CD4-positive, alpha-beta T cell treated with Interleukin-2 at 100 ng/mL for 4 hours (primary cell): ENCODE data around the gene LTBP3.

Experiments
- DNase-seq: peaks from one replicate; pipeline ENCODE4 v3.0.0-alpha.2; 2020; ENCODE audit warnings: low spot score

Gene LTBP3

GRCh38 chr11:65506772-65507505, 51.2 kb downstream of the LTBP3 start:
- DNase-seq, result peak; percentile 34

DNA sequence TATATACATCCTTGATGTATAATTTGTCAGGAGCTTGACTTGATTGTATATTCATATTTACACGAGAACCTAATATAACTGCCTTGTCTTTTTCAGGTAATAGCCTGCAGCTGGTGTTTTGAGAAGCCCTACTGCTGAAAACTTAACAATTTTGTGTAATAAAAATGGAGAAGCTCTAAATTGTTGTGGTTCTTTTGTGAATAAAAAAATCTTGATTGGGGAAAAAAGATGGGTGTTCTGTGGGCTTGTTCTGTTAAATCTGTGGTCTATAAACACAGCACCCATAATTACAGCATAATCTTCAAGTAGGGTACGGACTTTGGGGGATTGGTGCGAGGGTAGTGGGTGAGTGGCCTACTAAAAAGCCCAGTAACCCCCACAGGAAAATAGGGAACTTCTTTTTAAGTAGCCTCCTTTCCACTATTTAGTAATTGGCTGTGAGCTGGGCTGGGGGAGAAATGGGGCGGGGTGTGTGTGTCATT, 51.8 kb downstream of the LTBP3 start:
- DNase-seq, result no peak

DNA sequence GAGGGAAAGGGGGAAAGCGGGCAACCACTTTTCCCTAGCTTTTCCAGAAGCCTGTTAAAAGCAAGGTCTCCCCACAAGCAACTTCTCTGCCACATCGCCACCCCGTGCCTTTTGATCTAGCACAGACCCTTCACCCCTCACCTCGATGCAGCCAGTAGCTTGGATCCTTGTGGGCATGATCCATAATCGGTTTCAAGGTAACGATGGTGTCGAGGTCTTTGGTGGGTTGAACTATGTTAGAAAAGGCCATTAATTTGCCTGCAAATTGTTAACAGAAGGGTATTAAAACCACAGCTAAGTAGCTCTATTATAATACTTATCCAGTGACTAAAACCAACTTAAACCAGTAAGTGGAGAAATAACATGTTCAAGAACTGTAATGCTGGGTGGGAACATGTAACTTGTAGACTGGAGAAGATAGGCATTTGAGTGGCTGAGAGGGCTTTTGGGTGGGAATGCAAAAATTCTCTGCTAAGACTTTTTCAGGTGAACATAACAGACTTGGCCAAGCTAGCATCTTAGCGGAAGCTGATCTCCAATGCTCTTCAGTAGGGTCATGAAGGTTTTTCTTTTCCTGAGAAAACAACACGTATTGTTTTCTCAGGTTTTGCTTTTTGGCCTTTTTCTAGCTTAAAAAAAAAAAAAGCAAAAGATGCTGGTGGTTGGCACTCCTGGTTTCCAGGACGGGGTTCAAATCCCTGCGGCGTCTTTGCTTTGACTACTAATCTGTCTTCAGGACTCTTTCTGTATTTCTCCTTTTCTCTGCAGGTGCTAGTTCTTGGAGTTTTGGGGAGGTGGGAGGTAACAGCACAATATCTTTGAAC, 52.5 kb downstream of the LTBP3 start:
- peak; percentile 11 for DNase-seq

- DNase-seq, result no peak
Observed at GRCh38 chr11:65504674-65505465, 53.3 kb downstream of the LTBP3 start.

- peak; percentile 18 for DNase-seq
Observed at GRCh38 chr11:65503949-65504673, 54.0 kb downstream of the LTBP3 start.

DNA sequence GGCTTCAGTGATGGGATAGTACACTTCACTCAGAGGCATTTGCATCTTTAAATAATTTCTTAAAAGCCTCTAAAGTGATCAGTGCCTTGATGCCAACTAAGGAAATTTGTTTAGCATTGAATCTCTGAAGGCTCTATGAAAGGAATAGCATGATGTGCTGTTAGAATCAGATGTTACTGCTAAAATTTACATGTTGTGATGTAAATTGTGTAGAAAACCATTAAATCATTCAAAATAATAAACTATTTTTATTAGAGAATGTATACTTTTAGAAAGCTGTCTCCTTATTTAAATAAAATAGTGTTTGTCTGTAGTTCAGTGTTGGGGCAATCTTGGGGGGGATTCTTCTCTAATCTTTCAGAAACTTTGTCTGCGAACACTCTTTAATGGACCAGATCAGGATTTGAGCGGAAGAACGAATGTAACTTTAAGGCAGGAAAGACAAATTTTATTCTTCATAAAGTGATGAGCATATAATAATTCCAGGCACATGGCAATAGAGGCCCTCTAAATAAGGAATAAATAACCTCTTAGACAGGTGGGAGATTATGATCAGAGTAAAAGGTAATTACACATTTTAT, 54.7 kb downstream of the LTBP3 start:
- DNase-seq, result no peak

DNA sequence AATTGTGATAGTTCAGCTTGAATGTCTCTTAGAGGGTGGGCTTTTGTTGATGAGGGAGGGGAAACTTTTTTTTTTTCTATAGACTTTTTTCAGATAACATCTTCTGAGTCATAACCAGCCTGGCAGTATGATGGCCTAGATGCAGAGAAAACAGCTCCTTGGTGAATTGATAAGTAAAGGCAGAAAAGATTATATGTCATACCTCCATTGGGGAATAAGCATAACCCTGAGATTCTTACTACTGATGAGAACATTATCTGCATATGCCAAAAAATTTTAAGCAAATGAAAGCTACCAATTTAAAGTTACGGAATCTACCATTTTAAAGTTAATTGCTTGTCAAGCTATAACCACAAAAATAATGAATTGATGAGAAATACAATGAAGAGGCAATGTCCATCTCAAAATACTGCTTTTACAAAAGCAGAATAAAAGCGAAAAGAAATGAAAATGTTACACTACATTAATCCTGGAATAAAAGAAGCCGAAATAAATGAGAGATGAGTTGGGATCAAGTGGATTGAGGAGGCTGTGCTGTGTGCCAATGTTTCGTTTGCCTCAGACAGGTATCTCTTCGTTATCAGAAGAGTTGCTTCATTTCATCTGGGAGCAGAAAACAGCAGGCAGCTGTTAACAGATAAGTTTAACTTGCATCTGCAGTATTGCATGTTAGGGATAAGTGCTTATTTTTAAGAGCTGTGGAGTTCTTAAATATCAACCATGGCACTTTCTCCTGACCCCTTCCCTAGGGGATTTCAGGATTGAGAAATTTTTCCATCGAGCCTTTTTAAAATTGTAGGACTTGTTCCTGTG, 55.4 kb downstream of the LTBP3 start:
- DNase-seq, result peak; percentile 47

DNA sequence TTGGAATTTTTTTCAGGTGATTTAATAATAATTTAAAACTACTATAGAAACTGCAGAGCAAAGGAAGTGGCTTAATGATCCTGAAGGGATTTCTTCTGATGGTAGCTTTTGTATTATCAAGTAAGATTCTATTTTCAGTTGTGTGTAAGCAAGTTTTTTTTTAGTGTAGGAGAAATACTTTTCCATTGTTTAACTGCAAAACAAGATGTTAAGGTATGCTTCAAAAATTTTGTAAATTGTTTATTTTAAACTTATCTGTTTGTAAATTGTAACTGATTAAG, 55.9 kb downstream of the LTBP3 start:
- no peak for DNase-seq

DNA sequence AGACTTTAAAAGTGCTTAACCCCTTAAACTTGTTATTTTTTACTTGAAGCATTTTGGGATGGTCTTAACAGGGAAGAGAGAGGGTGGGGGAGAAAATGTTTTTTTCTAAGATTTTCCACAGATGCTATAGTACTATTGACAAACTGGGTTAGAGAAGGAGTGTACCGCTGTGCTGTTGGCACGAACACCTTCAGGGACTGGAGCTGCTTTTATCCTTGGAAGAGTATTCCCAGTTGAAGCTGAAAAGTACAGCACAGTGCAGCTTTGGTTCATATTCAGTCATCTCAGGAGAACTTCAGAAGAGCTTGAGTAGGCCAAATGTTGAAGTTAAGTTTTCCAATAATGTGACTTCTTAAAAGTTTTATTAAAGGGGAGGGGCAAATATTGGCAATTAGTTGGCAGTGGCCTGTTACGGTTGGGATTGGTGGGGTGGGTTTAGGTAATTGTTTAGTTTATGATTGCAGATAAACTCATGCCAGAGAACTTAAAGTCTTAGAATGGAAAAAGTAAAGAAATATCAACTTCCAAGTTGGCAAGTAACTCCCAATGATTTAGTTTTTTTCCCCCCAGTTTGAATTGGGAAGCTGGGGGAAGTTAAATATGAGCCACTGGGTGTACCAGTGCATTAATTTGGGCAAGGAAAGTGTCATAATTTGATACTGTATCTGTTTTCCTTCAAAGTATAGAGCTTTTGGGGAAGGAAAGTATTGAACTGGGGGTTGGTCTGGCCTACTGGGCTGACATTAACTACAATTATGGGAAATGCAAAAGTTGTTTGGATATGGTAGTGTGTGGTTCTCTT, 56.5 kb downstream of the LTBP3 start:
- DNase-seq, result peak; percentile 3

DNA sequence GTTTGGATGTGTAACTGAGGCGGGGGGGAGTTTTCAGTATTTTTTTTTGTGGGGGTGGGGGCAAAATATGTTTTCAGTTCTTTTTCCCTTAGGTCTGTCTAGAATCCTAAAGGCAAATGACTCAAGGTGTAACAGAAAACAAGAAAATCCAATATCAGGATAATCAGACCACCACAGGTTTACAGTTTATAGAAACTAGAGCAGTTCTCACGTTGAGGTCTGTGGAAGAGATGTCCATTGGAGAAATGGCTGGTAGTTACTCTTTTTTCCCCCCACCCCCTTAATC, 57.0 kb downstream of the LTBP3 start:
- DNase-seq, result no peak

DNA sequence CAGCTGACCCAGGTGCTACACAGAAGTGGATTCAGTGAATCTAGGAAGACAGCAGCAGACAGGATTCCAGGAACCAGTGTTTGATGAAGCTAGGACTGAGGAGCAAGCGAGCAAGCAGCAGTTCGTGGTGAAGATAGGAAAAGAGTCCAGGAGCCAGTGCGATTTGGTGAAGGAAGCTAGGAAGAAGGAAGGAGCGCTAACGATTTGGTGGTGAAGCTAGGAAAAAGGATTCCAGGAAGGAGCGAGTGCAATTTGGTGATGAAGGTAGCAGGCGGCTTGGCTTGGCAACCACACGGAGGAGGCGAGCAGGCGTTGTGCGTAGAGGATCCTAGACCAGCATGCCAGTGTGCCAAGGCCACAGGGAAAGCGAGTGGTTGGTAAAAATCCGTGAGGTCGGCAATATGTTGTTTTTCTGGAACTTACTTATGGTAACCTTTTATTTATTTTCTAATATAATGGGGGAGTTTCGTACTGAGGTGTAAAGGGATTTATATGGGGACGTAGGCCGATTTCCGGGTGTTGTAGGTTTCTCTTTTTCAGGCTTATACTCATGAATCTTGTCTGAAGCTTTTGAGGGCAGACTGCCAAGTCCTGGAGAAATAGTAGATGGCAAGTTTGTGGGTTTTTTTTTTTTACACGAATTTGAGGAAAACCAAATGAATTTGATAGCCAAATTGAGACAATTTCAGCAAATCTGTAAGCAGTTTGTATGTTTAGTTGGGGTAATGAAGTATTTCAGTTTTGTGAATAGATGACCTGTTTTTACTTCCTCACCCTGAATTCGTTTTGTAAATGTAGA, 57.6 kb downstream of the LTBP3 start:
- DNase-seq, result peak; percentile 42

GRCh38 chr11:65499713-65500386, 58.3 kb downstream of the LTBP3 start:
- no peak for DNase-seq

GRCh38 chr11:65498977-65499712, 59.0 kb downstream of the LTBP3 start, which contains the start of gene MALAT1:
TSS of gene MALAT1 (plus strand) at chr11:65499045.
- peak; percentile 97 for DNase-seq

DNA sequence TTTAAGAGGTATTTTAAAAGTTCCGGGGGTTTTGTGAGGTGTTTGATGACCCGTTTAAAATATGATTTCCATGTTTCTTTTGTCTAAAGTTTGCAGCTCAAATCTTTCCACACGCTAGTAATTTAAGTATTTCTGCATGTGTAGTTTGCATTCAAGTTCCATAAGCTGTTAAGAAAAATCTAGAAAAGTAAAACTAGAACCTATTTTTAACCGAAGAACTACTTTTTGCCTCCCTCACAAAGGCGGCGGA, 59.5 kb downstream of the LTBP3 start:
- DNase-seq, result no peak

DNA sequence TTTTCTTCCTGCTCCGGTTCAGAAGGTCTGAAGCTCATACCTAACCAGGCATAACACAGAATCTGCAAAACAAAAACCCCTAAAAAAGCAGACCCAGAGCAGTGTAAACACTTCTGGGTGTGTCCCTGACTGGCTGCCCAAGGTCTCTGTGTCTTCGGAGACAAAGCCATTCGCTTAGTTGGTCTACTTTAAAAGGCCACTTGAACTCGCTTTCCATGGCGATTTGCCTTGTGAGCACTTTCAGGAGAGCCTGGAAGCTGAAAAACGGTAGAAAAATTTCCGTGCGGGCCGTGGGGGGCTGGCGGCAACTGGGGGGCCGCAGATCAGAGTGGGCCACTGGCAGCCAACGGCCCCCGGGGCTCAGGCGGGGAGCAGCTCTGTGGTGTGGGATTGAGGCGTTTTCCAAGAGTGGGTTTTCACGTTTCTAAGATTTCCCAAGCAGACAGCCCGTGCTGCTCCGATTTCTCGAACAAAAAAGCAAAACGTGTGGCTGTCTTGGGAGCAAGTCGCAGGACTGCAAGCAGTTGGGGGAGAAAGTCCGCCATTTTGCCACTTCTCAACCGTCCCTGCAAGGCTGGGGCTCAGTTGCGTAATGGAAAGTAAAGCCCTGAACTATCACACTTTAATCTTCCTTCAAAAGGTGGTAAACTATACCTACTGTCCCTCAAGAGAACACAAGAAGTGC, 60.0 kb downstream of the LTBP3 start:
- DNase-seq, result peak; percentile 71

DNA sequence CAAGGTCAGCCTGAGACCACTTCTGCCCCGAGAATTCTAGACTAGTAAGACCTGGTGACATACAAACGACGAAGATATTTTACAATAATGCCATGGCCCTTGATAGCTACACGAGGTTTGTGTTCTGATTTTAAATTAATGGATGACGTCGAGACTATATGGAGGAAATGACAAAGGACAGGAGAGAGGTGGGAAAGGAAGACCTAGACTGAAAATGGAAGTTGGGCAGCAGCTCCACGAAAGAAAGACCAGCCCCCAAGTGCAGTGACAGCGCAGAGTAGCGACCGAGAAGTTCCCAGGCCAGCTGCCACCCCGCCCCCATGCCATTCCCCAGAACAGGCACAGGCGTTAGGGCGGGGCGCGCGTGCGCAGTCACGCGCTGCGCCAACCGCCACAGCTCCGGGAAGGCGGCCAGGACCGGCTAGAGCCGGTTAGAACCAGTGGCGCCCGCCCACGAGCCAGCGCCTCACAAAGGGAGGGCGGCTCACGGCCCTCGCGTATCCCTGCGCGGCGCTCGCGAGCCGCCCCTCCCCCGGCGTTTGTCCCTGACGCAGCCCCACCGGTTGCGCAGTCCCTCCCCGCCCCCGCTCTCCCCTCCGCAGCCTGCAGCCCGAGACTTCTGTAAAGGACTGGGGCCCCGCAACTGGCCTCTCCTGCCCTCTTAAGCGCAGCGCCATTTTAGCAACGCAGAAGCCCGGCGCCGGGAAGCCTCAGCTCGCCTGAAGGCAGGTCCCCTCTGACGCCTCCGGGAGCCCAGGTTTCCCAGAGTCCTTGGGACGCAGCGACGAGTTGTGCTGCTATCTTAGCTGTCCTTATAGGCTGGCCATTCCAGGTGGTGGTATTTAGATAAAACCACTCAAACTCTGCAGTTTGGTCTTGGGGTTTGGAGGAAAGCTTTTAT, 60.8 kb downstream of the LTBP3 start:
- DNase-seq, result peak; percentile 97
